Endothelial cell of umbilical vein (primary cell): ENCODE data around the gene U2AF1.
"Not testable (repeated sequence)": the region's sequence is repeated elsewhere in the genome, so short reads cannot be mapped to it uniquely, and the experiment has no call there.

ENCODE experiments used
- EZH2 ChIP-seq: IDR thresholded peaks from 2 replicates; pipeline ENCODE4 v1.6.1; 2012; ENCODE audit warnings: borderline replicate concordance, low read depth, mild to moderate bottlenecking, moderate library complexity, low read length, inconsistent platforms; ENCODE audit not compliant: severe bottlenecking
- GATA2 ChIP-seq: IDR thresholded peaks from 2 replicates; pipeline ENCODE4 v1.7.0; 2011; ENCODE audit warnings: low read depth, mild to moderate bottlenecking, moderate library complexity, mixed read lengths, low read length; ENCODE audit not compliant: insufficient read length, insufficient read depth
- JUN ChIP-seq: IDR thresholded peaks from 2 replicates; pipeline ENCODE4 v1.6.1; 2011; ENCODE audit warnings: borderline replicate concordance, low read depth; ENCODE audit not compliant: insufficient read length, insufficient read depth
- MYC ChIP-seq: IDR thresholded peaks from one replicate; pipeline ENCODE4 v1.6.1; 2011; ENCODE audit warnings: mild to moderate bottlenecking, low read depth, low read length
- POLR2A ChIP-seq: IDR thresholded peaks from 2 replicates; pipeline ENCODE4 v1.6.1; 2012; ENCODE audit warnings: low read depth, mild to moderate bottlenecking, control low read depth, low read length
- POLR2AphosphoS5 ChIP-seq: IDR thresholded peaks from 2 replicates; pipeline ENCODE4 v1.6.1; 2012; ENCODE audit warnings: low read depth, mild to moderate bottlenecking, control low read depth, low read length, moderate library complexity; ENCODE audit not compliant: insufficient read depth
- TF ChIP-seq, protein P1 (sequence below), 2 donors: IDR thresholded peaks; 1 replicate in 1 of 2; 2 replicates in 1 of 2; pipeline ENCODE4 v1.5.1; 2011; ENCODE audit warnings: low read length in 2 of 2, mild to moderate bottlenecking in 2 of 2, moderate library complexity in 2 of 2, control low read depth in 1 of 2, inconsistent platforms in 1 of 2, low read depth in 1 of 2; ENCODE audit not compliant: insufficient read depth in 1 of 2; ENCODE audit errors: extremely low read depth in 1 of 2
- TF ChIP-seq, protein P2 (sequence below): IDR thresholded peaks from 2 replicates; pipeline ENCODE4 v1.6.1; 2011; ENCODE audit not compliant: insufficient read depth, insufficient read length

DNA sequence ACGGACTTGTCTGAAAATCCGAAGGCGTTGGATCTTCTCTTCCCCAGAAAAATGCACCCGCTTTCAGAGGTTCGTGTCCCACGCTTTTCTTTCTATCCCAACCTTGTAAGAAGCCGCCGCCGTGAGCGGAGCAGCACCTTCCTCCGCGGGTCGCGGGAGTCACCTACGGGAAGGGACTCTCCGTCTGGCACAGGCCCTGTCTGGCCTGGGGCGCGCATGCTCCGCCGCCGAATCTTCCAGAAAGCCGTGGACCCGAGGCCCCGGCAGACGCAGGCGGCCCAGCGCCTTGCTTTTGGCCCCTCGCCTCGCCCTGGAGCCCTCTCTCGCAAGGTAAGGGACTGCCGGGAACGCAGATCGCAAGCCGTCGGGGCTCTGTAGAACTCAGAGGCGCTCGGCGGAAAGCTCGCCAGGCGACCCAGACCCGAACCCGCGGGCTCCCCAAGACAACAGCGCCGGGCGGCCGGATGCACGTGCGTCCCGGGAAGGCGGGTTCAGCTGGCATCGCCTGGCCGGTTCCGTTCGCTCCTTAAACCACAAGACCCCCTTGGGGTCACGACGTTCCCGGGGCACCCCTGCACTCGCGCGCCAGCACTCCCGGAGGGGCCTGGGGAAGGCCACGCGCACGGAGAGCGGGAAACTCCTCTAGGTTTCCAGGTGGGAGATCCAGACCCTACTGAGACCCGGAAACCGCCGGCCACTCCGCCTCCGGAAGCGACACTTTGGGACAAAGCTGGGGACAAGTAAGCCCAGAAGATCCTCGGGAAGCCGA is 32.8 kb downstream of the U2AF1 start:
- TF ChIP-seq, protein P1, sequence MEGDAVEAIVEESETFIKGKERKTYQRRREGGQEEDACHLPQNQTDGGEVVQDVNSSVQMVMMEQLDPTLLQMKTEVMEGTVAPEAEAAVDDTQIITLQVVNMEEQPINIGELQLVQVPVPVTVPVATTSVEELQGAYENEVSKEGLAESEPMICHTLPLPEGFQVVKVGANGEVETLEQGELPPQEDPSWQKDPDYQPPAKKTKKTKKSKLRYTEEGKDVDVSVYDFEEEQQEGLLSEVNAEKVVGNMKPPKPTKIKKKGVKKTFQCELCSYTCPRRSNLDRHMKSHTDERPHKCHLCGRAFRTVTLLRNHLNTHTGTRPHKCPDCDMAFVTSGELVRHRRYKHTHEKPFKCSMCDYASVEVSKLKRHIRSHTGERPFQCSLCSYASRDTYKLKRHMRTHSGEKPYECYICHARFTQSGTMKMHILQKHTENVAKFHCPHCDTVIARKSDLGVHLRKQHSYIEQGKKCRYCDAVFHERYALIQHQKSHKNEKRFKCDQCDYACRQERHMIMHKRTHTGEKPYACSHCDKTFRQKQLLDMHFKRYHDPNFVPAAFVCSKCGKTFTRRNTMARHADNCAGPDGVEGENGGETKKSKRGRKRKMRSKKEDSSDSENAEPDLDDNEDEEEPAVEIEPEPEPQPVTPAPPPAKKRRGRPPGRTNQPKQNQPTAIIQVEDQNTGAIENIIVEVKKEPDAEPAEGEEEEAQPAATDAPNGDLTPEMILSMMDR (IDR thresholded peaks at IDR 0.05; ENCODE audit: extremely low read depth in 1 of 2, insufficient read depth in 1 of 2, low read depth in 1 of 2, low read length in 2 of 2): not testable (repeated sequence)
- TF ChIP-seq, protein P2, sequence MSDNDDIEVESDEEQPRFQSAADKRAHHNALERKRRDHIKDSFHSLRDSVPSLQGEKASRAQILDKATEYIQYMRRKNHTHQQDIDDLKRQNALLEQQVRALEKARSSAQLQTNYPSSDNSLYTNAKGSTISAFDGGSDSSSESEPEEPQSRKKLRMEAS: not testable (repeated sequence)
- TF ChIP-seq POLR2A, EZH2, POLR2AphosphoS5, JUN, MYC, GATA2: not testable (repeated sequence)
